Umbilical cord (tissue), 2 donors: Measurements from ENCODE around the gene SLC45A3. TPM values are rescaled to one million over a fixed set of nuclear protein-coding genes. Genes with fewer than 3 reads are reported as not detected.
A peak's percentile ranks its signal among the peaks of the same experiment; 100 is the strongest.
"Not testable (repeated sequence)": the region's sequence is repeated elsewhere in the genome, so short reads cannot be mapped to it uniquely, and the experiment has no call there.

ENCODE experiments used
- DNase-seq: peaks from one replicate; pipeline ENCODE4 v3.0.0-alpha.2; 2015; ENCODE audit warnings: low spot score
- total RNA-seq: library from RNA; depleted of rRNA; stranded (reverse); fragments of >200 nt; gene quantifications from one replicate; pipeline ENCODE4 v1.2.3, GENCODE V29; 2014; ENCODE audit warnings: low replicate concordance; ENCODE audit not compliant: insufficient read depth

SLC45A3 gene
- total RNA-seq, 1 donor from 2014 or later: 3.6 TPM

DNA sequence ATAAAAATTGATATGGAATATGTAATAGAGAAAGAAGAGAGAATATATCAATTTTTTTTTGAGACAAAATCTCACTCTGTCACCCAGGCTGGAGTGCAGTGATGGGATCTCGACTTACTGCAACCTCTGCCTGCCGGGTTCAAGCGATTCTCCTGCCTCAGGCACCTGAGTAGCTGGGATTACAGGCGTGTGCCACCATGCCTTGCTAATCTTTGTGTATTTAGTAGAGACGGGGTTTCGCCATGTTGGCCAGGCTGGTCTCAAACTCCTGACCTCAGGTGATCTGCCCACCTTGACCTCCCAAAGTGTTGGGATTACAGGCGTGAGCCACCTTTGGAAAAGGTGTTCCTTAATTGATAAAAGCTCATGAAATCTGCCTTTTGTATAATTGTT, 44.2 kb downstream of the SLC45A3 start:
- DNase-seq: not testable (repeated sequence)

DNA sequence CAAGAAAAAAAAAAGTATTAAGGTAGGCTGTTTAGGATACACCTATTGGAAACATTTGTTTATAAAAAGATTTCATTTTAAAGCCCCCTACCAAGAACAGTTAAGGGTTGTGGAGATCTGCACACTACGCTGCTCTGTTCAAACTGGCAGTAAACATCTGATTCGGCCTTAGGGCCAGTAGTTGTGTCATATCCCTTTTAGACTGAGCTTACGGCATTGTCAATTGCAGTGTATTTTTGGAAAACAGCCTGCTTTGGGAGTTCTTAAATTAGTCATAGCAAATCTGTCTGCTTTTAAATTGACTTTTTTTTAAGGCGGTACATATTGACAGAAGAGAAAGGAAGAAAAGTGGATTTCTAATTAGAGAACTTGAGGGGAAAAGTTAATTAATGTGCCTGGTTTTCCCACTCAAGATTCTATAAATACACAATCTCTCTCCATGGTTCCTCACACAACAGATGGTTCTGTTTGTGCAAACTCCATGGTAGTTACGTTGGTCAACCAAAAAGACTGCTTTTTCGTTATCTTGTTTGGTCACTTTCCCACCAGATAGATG, 46.8 kb downstream of the SLC45A3 start:
- DNase-seq: no peak

- DNase-seq: no peak
These were observed 47.6 kb downstream of the SLC45A3 start for GRCh38 chr1:205632669-205633169.

DNA sequence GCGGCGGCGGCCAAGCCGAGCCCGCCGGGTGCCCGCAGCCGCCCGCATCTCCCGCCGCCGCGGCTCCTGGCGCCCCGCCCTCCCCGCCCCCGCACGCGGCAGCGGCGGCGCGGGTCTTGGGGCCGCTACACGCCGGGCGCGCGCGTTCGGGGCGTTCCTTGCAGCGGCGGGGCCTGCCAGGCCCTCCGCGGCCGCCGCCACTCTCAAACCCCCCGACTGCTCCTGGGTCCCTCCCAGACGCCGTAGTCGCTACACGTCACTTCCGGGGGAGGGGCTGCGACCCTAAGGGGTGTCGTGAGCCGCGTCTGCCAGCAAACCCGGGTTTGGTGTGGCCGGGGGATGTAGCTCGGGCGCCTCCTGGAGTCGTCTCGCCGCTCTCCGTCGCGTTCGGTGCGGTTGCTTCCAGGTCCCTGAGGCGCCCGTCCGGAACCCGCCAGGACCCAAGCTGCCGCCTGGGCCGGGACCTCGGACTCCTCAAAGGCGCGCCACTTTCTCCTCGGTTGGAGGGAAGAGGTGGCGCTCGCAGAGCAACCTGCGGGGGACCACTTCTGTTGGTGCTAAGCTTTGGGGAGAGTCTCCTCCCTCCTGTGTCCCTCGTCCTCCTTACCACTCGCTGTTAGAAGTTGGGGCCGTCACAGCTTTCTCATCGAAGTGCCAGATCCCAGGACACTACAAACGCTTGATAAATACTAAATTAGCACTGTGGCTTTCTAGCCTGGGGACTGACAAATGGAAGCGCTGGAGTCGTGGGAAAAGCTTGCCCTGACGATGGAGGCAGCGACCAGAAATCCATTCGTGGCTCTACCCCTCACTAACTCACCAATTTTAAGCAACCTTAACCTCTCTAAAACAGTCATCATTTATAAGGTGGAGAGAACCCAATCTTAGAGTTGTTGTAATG, 48.3 kb downstream of the SLC45A3 start, which contains the start of gene ELK4:
Gene ELK4, minus strand, starts transcription at position 244 of the 901 bp plus-strand sequence. CDS start 8,129 bp downstream, outside the sequence.
- DNase-seq: peak; percentile 99

GRCh38 chr1:205631010-205631767, 49.1 kb downstream of the SLC45A3 start:
- DNase-seq: peak; percentile 85

GRCh38 chr1:205630651-205631009, 49.7 kb downstream of the SLC45A3 start:
- DNase-seq: no peak

- peak; percentile 41 for DNase-seq
These were observed 50.1 kb downstream of the SLC45A3 start for GRCh38 chr1:205630241-205630640.

DNA sequence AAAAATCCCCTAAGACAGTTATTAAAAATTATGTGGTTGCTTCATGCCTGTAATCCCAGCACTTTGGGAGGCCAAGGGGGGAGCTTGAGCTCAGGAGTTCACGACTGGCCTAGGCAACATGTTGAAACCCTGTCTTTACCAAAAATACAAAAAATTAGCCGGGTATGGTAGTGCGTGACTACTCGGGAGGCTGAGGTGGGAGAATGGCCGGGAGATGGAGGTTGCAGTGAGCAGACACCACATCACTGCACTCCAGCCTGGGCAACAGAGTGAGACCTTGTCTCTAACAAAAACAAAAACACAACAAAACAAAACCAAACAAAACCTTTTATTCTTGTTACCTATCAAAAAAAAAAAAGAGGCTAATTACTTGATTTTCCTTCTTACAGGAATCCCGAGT, 50.6 kb downstream of the SLC45A3 start:
- no peak for DNase-seq

DNA sequence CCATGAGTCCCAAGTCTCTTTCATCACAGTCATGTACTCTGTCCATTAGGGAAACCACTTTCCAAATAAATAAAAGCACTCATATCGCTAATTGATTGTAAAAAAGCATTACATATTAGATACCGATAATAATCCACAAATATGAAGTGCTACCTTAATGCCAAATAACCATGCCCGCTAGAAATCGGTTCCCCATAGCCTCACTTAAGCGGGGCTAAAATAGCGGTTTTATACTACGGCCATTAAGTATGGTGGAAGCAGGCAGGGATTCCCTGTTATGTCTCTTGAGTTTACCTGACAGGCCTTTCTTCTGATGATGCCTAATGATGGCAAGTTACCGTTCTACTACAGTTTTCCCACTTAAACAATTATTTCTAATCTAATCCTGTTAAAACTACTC, 52.4 kb downstream of the SLC45A3 start:
- DNase-seq: no peak

- DNase-seq: no peak
These were observed 54.1 kb downstream of the SLC45A3 start for GRCh38 chr1:205626216-205626615.

- DNase-seq: no peak
These were observed 56.7 kb downstream of the SLC45A3 start for GRCh38 chr1:205623646-205624045.

- no peak for DNase-seq
These were observed 60.0 kb downstream of the SLC45A3 start for GRCh38 chr1:205620269-205620668.

DNA sequence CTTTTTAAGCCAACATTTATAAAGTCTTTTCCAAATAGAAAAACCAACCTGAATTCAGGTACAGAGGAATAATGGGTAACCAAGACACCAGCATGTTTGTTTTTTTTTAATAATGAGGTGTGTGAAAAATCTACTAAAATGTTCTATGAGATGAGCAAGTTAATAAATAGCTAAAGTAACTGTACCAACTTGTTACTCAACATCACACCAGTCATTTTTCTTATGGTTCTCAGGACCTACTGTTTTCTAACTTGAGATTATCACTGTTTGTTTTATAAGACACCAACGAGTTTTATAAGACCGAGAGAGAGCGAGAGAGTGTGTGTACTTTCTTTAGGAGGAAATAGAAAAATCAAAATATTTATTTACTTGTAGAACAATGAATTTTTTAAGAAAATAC, 60.9 kb downstream of the SLC45A3 start:
- no peak for DNase-seq

DNA sequence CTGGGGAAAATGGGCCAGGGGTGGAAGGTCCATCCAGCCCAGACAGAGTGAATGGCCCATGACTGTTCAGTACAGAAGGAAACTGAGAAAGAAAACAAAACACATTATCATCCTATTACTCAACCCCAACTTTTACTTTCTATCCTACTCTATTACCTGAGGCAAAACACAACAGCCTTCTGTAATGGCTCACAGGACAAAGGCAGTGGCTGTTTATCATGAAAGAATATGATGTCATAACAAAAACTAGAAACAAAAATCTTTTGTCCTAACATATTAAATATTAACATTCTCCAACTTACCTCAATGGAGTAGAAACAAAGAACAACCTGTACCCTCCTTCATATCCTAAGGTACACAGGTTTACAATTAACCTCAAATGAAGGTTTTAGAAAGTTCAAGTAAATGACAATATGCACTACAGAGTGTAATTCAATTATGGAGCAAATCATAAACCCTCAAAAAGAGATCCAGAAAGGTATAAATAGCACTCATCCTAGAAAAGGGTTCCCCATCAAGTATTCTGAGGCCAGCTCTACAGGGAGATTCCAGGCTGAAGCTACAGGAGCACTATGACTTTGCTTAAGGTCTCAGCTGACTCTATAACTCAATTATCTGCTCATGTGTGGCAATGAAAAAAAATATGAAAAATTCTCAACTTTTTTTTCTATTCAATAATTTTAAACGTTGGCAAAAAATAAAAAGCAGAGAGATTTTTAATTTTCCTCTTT, 63.6 kb downstream of the SLC45A3 start:
- DNase-seq: no peak

- DNase-seq: no peak
These were observed 64.5 kb downstream of the SLC45A3 start for GRCh38 chr1:205615789-205616188.

DNA sequence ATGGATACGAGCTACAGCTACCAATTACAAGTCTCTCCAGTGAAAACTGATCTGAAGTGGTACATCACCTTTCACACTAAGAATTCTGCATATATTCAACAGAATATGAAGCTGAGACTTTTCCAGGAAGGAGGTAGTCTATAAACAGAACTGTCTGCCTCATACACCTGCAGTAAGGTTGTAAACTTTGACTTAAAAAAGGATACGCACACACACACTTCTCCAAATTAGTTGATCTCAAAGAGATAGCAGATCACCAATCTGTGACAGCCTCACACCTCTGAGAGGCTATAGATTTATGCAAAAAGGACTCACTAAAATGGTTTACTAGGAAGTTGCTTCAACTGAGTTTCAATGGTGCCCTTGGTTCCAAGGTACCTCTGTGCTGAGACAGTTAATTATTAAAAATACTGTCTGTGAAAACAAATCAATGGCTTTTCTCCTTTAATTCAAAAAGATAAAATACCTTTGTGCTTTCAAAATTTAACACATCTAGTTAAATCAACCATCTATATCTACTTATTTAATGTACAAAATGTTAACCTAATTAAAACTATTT, 66.4 kb downstream of the SLC45A3 start:
- no peak for DNase-seq

GRCh38 chr1:205612556-205612955, 67.8 kb downstream of the SLC45A3 start:
- no peak for DNase-seq

DNA sequence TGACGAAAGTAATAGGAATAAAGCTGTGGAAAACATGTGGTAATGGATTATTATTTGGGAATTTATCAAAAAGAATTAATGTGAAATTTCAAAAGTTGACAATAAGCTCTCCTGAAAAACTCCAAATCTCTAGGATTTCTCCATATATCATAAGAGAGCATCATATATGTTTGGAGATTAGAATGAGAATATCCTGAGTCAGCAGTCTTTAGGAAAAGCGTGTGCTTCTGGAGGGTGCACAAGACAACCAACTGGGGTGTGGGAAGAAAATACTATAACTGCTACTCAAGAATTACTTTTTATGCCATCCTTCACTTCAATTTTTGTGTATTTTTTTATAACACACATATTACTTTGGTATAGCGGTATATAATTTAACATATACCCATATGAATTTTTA, 68.2 kb downstream of the SLC45A3 start:
- DNase-seq: no peak

DNA sequence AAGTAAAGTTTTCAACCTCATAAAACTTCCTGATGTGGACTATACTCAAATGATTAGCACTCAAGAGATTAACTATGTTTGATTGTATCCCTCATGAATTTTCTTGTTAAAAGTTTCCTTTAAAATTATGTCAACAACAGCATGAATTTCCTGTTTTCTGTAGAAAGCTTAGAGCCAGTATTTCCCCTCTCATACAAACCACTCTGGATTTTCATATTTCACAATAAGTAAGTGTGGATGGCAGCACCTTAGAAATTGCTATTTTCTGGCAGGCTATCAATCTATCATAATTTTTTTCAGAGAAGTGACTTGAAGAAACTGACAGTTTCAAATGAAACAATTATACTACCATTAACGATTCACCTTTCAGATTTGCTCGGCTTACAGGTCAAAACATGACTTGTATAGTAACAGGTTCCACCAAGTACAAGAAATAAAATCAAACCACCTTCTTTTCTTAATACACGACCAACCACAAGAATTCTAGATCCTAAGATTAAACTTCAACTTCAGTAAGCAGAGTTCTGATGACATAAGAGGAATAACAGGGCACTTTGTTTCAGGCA, 69.3 kb downstream of the SLC45A3 start:
- peak; percentile 28 for DNase-seq

DNA sequence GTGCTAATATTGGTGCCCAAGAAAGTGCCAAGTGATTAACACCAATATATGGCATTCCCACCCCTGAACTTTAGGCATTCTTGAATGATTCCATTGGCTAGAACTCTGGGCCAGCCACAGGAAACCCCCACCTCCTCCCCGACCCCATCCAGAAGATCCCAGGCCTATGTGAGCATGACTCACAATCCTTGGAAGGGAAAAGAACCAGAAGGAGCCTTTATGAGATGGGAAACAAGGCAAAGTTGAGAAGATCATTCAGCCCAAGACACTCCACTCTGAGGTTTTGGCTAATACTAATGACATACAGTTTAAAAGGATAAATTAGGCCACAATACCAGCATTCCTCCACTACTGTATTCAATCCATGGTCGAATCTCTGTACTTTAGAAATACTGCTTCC, 70.3 kb downstream of the SLC45A3 start:
- no peak for DNase-seq
